Mucosa of stomach (tissue), 1 donor: ENCODE data around the gene CX3CR1.
"Not testable (repeated sequence)": the region's sequence is repeated elsewhere in the genome, so short reads cannot be mapped to it uniquely, and the experiment has no call there.

Experiments used
- H3K27me3 ChIP-seq: one replicate; pipeline ENCODE4 v1.7.0; 2013; ENCODE audit warnings: mild to moderate bottlenecking, low read length; ENCODE audit not compliant: control insufficient read depth, insufficient read depth
- H3K36me3 ChIP-seq: one replicate; pipeline ENCODE4 v1.7.0; 2013; ENCODE audit warnings: low read length; ENCODE audit not compliant: control insufficient read depth, insufficient read depth
- H3K4me1 ChIP-seq: one replicate; pipeline ENCODE4 v1.7.0; 2013; ENCODE audit warnings: mild to moderate bottlenecking, low read length; ENCODE audit not compliant: control insufficient read depth, insufficient read depth
- H3K4me3 ChIP-seq: one replicate; pipeline ENCODE4 v1.7.0; 2013; ENCODE audit warnings: low read length
- H3K9ac ChIP-seq: one replicate; pipeline ENCODE4 v1.7.0; 2013; ENCODE audit warnings: mild to moderate bottlenecking, low read length, moderate library complexity
- H3K9me3 ChIP-seq: one replicate; pipeline ENCODE4 v1.7.0; 2013; ENCODE audit warnings: mild to moderate bottlenecking, low read length, moderate library complexity; ENCODE audit not compliant: control insufficient read depth
- donor health status: Pancreatic carcinoma.

The CX3CR1 gene, protein sequence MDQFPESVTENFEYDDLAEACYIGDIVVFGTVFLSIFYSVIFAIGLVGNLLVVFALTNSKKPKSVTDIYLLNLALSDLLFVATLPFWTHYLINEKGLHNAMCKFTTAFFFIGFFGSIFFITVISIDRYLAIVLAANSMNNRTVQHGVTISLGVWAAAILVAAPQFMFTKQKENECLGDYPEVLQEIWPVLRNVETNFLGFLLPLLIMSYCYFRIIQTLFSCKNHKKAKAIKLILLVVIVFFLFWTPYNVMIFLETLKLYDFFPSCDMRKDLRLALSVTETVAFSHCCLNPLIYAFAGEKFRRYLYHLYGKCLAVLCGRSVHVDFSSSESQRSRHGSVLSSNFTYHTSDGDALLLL

DNA sequence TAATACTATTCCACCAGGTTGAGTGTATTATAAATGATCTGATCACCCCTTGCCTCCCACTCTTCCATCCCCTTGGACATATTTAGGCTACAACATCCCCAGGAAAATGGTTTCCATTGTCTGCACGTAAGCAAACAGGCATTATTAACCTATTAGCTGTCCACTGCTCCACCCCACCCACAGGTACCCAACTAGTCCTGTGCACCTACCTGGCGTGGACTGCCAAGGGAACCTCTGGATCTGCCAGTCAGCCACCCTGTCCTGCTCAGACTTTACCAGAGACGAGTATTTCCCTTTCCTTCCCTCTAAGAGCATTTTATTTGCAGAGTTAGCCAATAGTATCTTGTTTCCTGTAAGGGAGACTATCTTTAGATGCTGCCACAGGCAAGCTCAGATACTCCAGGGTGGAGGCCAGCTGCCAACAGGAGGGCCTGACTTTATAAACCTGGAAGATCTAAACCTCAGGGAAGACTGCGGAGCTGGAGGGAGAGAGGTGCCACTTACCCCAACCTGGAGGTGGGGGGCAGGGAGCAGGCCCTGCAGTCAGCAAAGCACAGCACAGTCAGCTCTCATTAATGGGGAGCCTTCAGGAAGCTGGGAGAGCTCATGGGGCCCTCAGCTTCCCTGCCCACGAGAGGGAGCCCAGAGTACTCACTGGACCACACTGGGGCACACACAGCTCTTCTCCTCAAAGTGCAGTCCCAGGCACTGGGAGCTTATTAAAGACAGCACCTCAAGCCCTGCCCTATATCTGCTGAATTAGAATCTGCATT lies at the start of gene CX3CR1:
CX3CR1 (minus strand) TSS at position 292 of the 773 bp plus-strand sequence. CDS start 13,527 bp downstream, outside the sequence.
- Histone ChIP-seq H3K4me3 (no peak within 1 kb of the TSS), H3K4me1 (no peaks in the 10 kb centered on the region), H3K9ac (no peak within 1 kb of the TSS), H3K36me3 (no peaks in the 10 kb centered on the region), H3K9me3 (no peaks in the 10 kb centered on the region), H3K27me3 (no peaks in the 10 kb centered on the region)

DNA sequence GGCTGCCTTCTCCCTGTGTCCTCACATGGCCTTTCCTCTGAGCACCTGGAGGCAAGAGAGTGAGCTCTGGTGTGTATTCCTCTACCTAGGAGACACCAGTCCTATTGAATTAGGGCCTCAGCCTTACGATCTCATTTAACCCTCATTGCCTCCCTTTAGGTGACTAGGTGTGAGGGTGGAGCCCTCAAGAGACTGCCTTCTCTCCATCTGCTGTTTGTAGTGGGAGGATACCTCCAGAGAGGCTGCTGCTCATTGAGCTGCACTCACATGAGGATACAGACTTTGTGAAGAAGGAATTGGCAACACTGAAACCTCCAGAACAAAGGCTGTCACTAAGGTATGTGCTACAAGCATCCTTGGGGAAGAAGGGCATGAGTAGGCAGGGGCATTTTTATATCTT lies 49.7 kb upstream of the CX3CR1 start, which contains the start of gene CCR8:
CCR8 (plus strand) TSS at position 217 of the 400 bp plus-strand sequence. CDS start 2,623 bp downstream, outside the sequence.
- H3K4me1 ChIP-seq = no peaks in the 10 kb centered on the region
- H3K36me3 ChIP-seq = no peaks in the 10 kb centered on the region
- no peaks in the 10 kb centered on the region for H3K27me3 ChIP-seq
- no peak within 1 kb of the TSS for H3K4me3 ChIP-seq
- no peak within 1 kb of the TSS for H3K9ac ChIP-seq
- H3K9me3 ChIP-seq = no peaks in the 10 kb centered on the region

DNA sequence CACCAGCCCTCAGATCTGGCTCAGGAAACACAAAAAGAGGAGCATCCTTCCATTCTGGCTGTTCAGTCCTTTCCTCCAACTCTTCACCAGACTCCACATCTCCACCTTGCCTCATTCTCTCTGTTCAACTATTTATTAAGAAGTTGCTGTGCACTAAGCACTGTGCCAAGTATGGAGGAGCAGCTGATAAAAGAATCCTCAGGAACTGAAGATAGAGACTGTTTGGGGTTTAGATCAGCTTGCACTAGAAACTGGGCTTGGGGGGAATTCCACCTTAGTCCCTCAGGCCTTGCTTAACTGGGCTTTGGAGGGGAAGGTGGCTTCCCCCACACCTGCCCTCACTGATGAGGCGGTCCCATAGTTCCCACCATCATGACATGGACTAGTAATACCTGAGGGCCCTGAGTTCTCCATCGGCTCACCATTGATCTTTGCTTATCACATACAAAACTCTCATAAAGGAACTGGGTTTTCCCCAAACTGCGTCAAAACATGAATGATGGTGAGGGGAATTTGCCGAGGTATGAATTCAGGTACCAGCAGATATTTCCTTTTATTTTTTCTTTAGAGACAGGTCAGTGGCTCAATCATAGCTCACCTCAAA lies 48.0 kb upstream of the CX3CR1 start:
- Histone ChIP-seq H3K4me1 (no peaks in the 10 kb centered on the region), H3K9me3 (no peaks in the 10 kb centered on the region), H3K36me3 (no peaks in the 10 kb centered on the region), H3K27me3 (no peaks in the 10 kb centered on the region), H3K4me3 (no peak overlapping the region), H3K9ac (no peak overlapping the region)

DNA sequence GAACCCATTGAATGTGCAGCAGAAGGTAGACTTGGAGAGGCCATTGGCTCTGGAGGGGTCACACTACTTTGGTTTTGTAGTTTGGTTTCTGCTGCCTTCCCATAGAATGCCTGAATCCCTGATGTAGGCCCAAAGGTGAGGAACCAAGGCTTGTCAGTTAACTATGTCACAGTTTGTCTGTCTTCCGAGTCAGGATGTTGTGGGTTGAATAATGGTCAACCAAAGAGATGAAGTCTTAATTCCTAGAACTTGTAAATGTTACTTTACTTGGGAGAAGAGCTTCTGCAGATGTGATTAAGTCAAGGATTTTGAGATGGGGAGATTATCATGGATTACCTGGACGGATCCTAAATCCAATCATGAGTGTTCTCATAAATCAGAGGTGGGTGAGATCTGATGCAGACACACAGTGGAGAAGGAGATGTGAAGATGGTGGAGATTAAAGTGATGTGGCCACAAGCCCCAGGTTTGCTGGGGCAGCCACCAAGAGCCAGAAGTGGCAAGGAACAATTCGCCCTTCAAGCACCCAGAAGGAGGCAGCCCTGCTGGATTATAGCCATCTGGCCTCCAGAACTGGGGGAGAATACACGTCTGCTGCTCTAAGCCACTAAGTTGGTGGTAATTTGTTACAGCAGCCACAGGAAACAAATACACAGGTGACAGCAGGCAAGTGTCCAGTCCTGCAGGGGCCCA lies 47.4 kb upstream of the CX3CR1 start:
- Histone ChIP-seq H3K36me3 (no peaks in the 10 kb centered on the region), H3K4me3 (no peak overlapping the region), H3K9me3 (no peaks in the 10 kb centered on the region), H3K4me1 (no peaks in the 10 kb centered on the region), H3K27me3 (no peaks in the 10 kb centered on the region), H3K9ac (no peak overlapping the region)

DNA sequence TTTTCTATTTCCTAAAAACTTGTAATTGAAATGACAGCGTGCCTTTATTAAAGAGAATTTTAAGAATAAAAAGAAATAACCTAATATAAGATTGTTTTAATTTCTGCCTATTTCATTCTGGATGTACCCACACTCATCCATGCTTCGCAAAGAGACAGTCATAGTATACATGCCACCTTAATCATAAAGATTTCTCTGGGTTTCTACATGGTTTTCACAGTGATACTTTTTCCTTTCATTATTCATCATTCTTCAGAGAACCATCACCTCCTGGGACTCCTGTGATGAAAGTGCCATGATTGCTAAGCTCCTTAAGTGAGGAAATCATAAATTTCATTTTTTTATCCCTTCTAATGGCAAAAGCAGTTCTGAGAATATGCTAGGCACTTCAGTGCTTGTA lies 45.4 kb upstream of the CX3CR1 start:
- Histone ChIP-seq H3K9ac (no peak overlapping the region), H3K27me3 (no peaks in the 10 kb centered on the region), H3K9me3 (no peaks in the 10 kb centered on the region), H3K36me3 (no peaks in the 10 kb centered on the region), H3K4me3 (no peak overlapping the region), H3K4me1 (no peaks in the 10 kb centered on the region)

DNA sequence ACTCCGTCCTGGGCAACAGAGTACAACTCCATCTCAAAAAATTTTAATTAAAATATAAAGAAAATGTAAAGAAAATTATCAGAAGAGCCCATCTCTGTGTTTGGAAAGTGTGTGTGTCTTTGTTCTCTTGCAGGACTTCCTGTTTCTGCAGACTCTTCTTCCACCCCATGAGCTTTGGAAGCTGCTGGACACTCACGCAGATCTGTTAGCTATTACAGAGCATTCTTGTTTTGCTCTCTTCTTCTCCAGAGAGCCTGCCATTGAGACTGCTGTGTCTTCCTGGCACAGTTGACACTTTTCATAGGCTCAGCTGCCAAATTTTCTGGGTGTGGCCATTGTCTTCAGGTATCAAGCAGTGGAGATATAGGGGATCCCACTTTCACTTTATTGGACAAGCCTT lies 43.7 kb upstream of the CX3CR1 start:
- H3K27me3 ChIP-seq = no peaks in the 10 kb centered on the region
- no peaks in the 10 kb centered on the region for H3K36me3 ChIP-seq
- H3K9ac ChIP-seq = no peak overlapping the region
- H3K4me3 ChIP-seq = no peak overlapping the region
- H3K9me3 ChIP-seq = no peaks in the 10 kb centered on the region
- no peaks in the 10 kb centered on the region for H3K4me1 ChIP-seq

DNA sequence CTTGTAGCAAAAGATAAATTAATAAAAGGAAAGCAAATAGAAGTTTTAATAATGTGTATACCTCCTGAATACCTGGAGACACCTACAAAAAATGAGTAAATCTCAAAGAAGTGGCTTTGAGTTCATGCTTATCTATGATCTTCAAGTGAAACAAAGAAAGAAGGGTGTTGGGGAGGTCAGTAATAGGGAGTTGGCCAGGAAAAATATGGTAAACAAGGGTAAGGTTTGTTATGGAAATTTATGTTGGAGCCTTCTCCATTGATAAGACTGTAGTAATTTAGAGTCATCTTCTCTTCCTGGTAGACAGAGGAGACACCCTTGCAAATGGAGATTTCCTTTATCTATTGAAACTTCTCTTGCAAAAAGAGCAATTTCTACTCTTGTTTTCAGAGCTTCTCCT lies 43.1 kb upstream of the CX3CR1 start:
- Histone ChIP-seq H3K4me1 (peaks cover 1% of the 10 kb centered on the region), H3K9ac (no peak overlapping the region), H3K4me3 (no peak overlapping the region), H3K9me3 (no peaks in the 10 kb centered on the region), H3K27me3 (no peaks in the 10 kb centered on the region), H3K36me3 (no peaks in the 10 kb centered on the region)

DNA sequence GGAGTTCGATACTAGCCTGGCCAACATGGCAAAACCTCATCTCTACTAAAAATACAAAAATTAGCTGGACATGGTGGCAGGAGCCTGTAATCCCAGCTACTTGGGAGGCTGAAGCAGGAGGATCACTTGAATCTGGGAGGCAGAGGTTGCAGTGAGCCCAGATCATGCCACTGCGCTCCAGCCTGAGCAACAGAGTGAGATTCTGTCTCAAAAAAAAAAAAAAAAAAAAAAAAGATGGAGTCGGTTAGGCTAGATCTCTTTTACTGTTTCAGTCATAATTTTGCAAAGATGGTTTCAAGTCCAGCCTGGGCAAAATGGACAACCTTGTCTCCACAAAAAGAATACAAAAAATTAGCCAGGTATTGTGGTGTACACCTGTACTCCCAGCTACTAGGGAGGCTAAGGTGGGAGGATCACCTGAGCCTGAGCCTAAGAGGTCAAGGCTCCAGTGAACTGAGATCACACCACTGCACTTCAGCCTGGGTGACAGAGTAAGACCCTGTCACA lies 42.4 kb upstream of the CX3CR1 start:
- not testable (repeated sequence) for H3K27me3 ChIP-seq, H3K9ac ChIP-seq, H3K36me3 ChIP-seq, H3K4me1 ChIP-seq, H3K9me3 ChIP-seq, H3K4me3 ChIP-seq

DNA sequence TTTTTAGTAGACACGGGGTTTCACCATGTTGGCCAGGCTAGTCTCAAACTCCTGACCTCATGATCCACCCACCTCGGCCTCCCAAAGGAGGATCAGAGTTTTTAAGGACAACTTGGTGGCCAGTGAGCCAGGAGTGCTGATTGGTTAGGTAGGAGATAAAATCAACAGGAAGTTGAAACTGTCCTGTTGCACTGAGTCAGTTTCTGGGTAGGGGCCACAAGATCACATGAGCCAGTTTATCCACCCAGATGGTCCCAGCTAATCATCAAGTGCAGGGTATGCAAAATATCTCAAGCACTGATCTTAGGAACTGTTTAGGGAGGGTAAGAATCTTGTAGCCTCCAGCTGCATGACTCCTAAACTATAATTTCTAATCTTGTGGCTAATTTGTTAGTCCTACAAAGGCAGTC lies 41.7 kb upstream of the CX3CR1 start:
- H3K36me3 ChIP-seq, H3K4me3 ChIP-seq, H3K9me3 ChIP-seq, H3K9ac ChIP-seq, H3K4me1 ChIP-seq, H3K27me3 ChIP-seq: not testable (repeated sequence)

DNA sequence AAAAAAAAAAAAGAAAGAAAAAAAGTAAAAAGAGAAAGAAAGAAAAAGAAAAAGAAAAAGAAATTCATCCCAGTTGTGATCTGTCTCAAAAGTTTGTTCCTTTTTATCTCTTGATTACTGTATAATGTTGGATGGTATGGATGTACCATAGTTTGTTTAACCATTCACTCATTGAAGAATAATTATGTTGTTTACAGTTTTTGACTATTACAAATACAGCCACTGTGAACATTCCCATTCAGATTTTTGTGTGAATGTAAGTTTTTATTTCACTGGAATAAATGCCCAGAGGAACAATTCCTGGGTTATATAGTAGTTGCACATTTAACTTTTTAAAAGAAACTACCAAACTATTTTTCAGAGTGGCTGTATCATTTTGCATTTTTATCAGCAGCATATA lies 39.4 kb upstream of the CX3CR1 start:
- Histone ChIP-seq H3K27me3 (no peaks in the 10 kb centered on the region), H3K36me3 (no peaks in the 10 kb centered on the region), H3K4me1 (peaks cover 4% of the 10 kb centered on the region), H3K9ac (no peak overlapping the region), H3K9me3 (no peaks in the 10 kb centered on the region), H3K4me3 (no peak overlapping the region)

DNA sequence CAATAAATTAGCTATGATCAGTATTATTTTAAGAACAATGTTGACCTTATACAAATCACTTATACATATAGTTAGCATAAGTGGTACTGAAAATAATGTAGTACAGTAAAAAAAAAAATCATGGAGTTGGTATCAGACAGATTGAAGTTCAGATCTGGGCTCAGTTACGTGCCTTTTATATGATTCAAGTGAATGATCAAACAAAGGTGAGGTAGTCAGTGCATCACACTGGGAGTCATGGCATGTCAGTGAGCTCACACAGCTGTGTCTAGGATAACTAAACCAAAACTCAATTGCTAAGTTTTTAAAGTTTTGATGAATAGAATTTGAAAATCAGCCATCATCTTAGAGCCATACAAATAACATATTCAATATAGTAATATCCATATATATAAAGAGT lies 38.5 kb upstream of the CX3CR1 start:
- Histone ChIP-seq H3K4me3 (no peak overlapping the region), H3K27me3 (no peaks in the 10 kb centered on the region), H3K9me3 (no peaks in the 10 kb centered on the region), H3K36me3 (no peaks in the 10 kb centered on the region), H3K4me1 (peaks cover 4% of the 10 kb centered on the region), H3K9ac (no peak overlapping the region)
